ENCODE results near the gene OPA1. TPM values are rescaled to one million over a fixed set of nuclear protein-coding genes. Genes with fewer than 3 reads are reported as not detected.

OPA1 gene
- total RNA-seq, 1 donor from 2014 or later = 61.6 TPM

DNA sequence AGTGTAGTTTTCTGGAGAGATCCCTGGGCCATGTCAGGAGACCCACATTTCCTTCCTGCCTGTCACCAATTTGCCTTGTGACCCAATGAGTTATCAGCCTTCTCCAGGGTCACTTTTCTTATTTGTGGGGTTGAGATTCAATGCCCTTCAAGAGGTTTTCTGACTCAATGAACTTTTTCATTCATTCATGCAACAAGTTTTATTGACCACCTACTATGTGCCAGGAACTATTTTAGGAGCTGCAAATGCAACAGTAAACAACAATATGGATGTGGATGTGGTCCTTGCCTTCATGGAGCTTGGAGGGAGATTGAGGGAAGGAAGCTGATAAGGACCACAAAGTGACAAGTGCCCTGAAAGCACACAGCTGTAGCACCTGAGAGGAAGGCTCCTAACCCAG is 142.8 kb downstream of the OPA1 start:
- no peak for DNase-seq (ENCODE audit: low spot score)

DNA sequence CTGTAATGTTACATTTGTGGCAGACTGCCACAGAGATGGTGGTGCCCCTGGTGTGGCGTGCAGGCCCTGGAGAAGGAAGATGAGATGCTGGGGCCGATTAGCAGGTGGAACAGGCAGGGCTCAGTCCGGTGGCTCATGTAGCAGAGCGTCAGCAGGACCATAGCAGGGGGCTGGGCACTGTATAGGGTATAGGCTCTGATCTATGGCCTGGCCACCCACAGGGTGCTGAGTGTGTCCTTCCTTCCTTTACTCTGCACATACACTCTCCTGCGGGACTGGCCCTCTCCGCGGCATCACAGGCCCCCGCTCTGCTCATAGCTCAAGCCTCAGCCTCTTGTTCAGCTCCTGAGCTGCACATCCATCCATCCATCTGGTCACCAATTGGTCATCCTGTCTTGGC is 143.6 kb downstream of the OPA1 start:
- DNase-seq (ENCODE audit: low spot score) = no peak

DNA sequence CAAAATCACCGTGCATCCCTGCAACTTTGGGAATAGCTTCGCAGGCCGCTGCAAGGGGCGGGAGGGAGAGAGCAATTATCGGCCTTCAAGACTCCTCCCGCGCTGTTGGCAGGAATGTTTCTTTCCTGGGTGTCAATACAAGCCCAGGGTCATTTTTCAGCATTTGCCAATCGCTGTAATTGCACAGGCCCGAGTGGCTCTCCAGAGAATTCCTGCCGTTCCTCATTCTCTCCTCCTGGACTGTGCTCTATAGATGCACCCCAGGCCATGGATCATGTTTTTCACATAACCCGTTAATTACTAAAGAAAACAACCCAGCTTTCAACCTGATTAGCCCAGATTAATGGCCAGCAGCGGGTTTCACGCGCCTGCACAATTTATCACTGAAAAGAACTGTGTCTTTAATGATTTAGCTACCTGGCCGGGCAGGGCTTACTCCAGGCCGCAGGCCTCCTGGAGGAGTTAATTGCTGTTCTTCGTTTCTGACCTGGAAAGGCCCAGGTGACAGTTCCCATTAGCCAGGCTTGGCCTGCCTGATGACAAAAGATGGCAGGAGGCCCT is 144.3 kb downstream of the OPA1 start:
- no peak for DNase-seq (ENCODE audit: low spot score)

DNA sequence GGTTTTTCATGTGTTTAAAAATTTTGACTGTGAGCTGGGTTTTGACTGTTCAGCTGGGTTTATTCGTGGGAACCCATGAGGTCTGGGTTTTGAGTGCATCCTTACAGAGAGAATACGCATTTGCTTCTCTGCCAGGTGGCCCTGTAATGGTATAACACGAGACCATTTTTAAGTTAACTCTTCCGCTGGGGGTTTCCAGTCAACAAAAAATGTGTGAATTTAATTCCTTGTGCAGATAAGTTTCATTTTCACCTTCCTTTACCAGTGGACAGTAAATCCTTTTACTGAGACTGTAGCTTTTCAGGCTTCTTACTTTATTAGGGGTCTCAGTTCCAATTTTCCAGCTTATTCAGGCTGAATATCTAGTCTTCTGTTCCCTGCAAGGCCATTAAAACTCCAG is 149.6 kb downstream of the OPA1 start:
- DNase-seq (ENCODE audit: low spot score) = no peak

DNA sequence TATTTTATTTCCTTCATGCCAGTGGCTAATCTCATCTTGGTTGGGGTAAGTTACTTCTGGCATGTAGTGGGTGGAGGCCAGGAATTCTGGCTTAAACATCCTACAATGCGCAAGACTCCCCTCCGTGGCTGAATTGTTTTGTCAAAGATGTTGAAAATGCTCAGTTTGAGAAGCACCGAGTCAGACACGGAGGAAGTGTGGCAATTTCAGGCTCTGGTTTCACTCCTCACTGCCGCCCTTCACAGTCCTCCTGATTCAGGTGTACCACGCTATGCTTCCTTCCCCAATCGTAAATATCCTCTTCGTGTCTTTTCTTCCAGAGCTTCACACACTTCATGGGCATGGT is 150.7 kb downstream of the OPA1 start:
- peak; percentile 7 for DNase-seq (ENCODE audit: low spot score)

DNA sequence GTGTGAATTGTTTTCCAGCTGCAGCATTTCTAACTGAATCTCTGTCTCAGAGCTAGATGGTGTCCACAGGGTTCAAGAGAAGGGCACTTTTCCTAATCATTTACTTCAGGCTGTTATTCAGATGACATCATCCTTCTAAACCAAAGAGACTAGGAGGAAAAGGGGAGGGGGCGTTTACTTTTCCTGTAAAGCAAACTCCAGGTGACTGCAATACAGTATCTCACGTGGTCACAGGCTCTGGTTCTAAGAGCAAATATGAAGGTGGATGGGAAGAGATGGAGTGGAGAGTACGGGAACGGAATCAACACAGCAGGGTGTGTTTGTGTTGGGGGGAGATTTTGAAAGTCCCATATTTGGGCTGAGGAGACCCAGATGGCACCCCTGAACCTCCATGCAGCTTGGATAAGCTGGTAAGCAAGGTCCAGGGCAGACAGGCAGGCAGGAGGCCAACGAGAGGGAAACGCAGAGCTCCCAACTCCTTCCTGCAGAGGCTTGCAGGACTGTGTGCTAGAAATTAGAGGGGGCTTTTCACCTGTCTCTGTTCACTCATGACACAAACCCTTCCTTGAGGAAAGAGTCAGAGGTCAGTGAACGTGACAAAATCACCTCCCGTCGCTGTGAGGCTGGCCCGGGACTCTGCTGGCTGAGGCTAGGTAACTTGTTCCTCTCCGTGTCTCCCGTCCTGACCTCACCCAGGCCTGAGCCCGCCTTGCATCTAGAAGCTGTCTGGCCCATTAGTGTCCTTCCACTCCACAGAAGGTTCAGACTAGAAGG is 151.2 kb downstream of the OPA1 start:
- DNase-seq (ENCODE audit: low spot score) = peak; percentile 33

DNA sequence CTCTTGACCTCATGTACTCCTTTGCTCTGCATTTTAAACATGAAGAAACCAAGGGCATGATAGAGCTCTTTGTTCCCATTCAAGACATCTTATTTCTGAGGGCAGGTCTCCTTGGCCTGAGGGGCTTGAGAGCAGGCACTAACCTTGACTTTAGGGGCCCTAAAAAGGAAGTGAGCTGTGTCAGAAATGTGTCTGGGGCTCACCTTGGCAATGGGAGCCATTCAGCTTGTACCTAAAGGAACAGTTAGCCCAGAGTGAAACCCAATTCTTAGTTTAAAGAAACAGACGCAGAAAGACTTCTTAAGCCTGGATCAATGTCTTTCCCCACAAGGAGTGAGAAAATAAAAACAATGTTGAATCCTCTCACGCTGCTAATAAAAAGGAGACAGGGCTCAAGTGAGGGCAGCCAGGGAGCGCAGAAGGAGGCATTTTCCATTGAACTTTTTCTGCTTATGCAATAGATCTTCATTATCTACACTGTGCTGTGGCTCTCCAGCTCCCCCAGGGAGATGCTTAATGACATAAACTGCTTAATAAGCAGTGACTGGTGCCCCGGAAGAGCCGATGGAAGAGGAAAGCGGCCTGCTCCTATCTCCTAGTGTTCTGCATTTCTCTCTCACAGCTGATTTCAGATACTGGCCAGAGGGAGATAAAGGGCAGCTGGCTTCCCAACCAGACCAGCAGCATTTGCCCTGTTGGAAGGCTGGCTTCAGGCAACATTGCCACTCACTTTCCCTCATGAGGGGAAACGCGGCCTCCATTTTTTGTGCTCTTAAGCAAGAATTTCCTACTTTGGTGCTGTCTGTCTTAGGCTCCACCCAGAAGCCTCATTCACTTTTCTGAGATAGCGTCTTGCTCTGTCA is 152.0 kb downstream of the OPA1 start:
- DNase-seq (ENCODE audit: low spot score) = peak; percentile 60

DNA sequence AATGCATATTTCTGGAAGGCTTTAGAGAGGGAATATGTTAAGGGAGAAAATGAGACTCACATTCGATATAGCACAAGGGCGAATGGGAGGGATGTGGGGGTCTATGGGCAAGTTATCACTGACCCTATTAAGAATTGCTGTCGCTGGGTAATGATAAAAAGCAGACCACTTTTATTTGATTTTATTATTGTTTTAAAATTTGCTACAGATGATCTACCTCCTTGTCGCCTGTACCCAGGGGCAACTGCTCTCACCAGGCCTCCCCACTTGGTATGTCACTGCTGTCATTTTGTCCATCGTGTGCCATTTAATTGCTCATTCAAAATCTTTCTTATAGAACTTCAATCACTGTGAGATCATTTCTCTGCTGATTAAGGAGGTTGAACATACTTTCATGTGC is 153.8 kb downstream of the OPA1 start:
- DNase-seq (ENCODE audit: low spot score) = no peak

Other genes with a start within 250 kb of the OPA1 start
- 12.0 TPM for gene ATP13A5, start 214.5 kb upstream of the OPA1 start, total RNA-seq (ENCODE audit: insufficient read depth, low replicate concordance)
- gene ATP13A4, start 38.3 kb upstream of the OPA1 start, total RNA-seq (ENCODE audit: insufficient read depth, low replicate concordance) = 16.6 TPM

Data from umbilical cord (tissue), 2 donors.